ENCODE data around the gene ZNF358. TPM values are rescaled to one million over a fixed set of nuclear protein-coding genes. Genes with fewer than 3 reads are reported as not detected.

Gene ZNF358
- total RNA-seq, 1 donor: 25.6 TPM

- DNase-seq (ENCODE audit: low read depth in 2 of 3, low spot score in 2 of 3): no peak
These were observed 3.6 kb downstream of the ZNF358 start for GRCh38 chr19:7519361-7520130.

GRCh38 chr19:7520131-7521051, 4.5 kb downstream of the ZNF358 start:
- no peak for DNase-seq (ENCODE audit: low read depth in 2 of 3, low spot score in 2 of 3)

- no peak for DNase-seq (ENCODE audit: low read depth in 2 of 3, low spot score in 2 of 3)
These were observed 5.7 kb downstream of the ZNF358 start for GRCh38 chr19:7521551-7522071.

GRCh38 chr19:7522072-7522922, 6.4 kb downstream of the ZNF358 start, which contains the start of gene MCOLN1:
MCOLN1 (plus strand) TSS chr19:7522624; CDS start chr19:7522751, 127 bp downstream.
- DNase-seq (ENCODE audit: low read depth in 2 of 3, low spot score in 2 of 3): peak; percentile 97 to 98 (median 98)

DNA sequence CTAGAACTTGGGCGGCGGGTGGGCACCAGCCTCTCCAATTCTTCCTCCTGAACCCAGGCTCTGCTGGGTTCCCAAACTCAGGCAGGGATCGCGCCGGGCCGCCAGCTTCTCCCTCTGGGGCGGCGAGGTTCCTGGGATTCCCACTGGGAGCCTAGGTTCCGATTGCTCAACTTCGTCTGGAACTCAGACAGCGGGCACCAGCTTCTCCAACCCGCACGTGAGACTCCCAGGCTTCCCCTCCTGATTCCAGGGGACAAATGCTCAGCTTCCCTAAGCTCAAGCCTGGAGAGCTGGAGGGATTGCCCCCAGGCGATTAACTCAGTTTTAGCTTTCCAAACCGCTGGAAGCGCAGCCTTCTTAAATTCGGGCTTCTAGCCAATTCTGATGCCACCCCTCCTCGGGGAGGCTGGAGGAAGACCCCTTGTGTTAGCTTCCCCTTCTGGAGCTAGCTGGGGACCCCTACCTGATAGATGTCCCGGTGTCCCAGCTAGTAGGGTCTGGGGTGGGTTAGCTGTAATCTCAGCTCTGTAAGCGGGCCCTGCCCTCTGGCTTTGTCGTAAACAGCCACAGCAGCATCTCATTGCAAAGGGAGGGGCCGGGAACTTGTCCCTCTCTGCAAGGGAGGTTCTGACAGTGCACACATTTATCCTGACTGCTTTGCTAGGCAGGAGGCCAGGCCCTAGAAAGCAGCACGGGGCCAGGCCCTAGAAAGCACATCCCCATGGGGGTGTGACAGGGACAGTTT, 7.2 kb downstream of the ZNF358 start:
- DNase-seq (ENCODE audit: low read depth in 2 of 3, low spot score in 2 of 3): no peak

GRCh38 chr19:7524523-7524922, 8.6 kb downstream of the ZNF358 start:
- no peak for DNase-seq (ENCODE audit: low read depth in 2 of 3, low spot score in 2 of 3)

DNA sequence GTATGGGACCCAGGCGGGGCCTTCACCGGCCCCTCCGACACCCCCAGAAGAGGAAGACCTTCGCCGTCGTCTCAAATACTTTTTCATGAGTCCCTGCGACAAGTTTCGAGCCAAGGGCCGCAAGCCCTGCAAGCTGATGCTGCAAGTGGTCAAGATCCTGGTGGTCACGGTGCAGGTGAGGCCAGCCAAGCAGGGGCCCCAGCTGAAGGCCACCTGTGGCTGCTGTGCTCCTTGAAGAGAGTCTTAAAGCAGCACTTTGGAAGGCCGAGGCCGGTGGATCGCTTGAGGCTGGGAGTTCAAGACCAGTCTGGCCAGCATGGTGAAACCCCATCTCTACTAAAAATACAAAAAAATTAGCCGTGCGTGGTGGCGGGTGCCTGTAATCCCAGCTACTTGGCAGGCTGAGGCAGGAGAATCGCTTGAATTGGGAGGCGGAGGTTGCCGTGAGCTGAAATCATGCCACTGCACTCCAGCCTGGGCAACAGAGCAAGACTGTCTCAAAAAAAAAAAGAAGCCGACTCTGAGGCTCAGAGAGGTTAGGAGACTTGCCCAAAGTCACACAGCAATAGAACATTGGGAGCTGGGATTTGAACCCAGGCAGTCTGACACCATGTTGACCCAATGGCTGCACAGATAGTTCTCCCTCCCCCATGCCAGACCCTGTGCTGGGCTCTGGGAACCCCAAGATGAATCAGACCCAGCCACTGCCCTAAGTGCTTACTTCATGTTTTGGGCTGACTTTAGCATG, 9.3 kb downstream of the ZNF358 start:
- no peak for DNase-seq (ENCODE audit: low read depth in 2 of 3, low spot score in 2 of 3)

- DNase-seq (ENCODE audit: low read depth in 2 of 3, low spot score in 2 of 3): no peak
These were observed 10.4 kb downstream of the ZNF358 start for GRCh38 chr19:7526059-7526929.

DNA sequence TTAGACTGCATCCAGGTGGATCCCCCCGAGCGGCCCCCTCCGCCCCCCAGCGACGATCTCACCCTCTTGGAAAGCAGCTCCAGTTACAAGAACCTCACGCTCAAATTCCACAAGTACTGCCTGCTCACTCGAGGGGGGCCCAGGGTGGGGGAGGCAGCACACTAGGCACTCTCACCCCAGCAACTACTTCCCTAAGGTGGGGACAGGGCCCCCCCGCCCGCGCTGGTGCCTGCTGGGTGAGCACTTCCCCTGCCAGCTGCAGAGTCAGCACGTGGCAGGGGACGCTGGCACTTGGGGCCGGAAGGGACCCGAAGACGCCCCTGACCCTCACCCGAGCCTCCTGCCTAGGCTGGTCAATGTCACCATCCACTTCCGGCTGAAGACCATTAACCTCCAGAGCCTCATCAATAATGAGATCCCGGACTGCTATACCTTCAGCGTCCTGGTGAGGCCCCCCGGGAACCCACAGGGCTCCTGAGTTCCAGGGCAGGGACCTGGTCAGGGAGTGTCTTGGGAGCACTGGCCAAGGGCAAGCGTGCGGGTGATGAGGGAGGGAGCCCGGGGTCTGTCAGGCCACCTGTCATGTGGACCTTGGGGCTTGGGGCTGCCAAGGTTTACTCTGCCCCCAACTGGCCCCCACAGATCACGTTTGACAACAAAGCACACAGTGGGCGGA, 11.8 kb downstream of the ZNF358 start:
- peak in 1 of 3 donors; percentile 67 for DNase-seq (ENCODE audit: low read depth in 2 of 3, low spot score in 2 of 3)

DNA sequence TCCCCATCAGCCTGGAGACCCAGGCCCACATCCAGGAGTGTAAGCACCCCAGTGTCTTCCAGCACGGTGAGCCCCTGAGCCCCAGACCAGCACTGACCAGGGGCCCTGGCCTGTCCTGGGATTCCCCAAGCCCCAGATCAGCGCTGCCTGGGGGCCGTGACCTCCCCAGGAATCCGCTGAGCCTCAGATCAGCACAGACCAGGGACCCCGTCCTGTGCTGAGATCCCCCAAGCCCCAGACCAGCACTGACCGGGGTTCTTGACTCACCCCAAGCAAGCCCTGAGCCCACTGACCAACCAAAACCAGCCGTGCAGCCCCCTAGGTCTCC, 12.3 kb downstream of the ZNF358 start:
- no peak for DNase-seq (ENCODE audit: low read depth in 2 of 3, low spot score in 2 of 3)

- DNase-seq (ENCODE audit: low read depth in 2 of 3, low spot score in 2 of 3): no peak
These were observed 12.8 kb downstream of the ZNF358 start for GRCh38 chr19:7528522-7529245.

- no peak for DNase-seq (ENCODE audit: low read depth in 2 of 3, low spot score in 2 of 3)
These were observed 13.3 kb downstream of the ZNF358 start for GRCh38 chr19:7529246-7529600.

DNA sequence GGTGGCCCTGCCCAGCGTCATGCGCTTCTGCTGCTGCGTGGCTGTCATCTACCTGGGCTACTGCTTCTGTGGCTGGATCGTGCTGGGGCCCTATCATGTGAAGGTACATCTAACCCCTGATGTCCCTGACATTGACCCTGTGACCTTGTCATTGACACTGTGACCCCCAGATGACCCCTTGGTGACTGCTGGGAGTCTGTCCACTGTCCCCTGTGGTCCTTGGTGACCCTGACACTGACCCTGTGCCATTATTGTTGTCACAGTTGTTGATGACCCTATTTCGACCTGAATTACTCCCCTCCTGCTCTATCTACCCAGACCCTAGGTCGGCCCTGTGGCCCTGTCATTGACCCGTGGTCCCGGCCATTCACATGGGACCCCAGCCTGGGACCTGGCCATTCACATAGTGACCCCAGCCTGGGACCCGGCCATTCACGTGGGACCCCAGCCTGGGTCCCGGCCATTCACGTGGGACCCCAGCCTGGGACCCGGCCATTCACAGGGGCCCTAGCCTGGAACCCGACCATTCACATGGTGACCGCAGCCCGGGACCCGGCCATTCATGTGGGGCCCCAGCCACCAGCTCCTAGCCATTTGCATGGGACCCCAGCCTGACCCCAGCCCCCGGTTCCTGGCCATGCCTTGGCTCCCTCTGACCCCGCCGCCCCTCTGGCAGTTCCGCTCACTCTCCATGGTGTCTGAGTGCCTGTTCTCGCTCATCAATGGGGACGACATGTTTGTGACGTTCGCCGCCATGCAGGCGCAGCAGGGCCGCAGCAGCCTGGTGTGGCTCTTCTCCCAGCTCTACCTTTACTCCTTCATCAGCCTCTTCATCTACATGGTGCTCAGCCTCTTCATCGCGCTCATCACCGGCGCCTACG, 13.9 kb downstream of the ZNF358 start:
- DNase-seq (ENCODE audit: low read depth in 2 of 3, low spot score in 2 of 3): no peak

GRCh38 chr19:7533281-7533885, 17.5 kb downstream of the ZNF358 start:
- DNase-seq (ENCODE audit: low read depth in 2 of 3, low spot score in 2 of 3): no peak

GRCh38 chr19:7533925-7534480, 18.1 kb downstream of the ZNF358 start:
- peak; percentile 67 to 89 (median 84) for DNase-seq (ENCODE audit: low read depth in 2 of 3, low spot score in 2 of 3)
